RCC 7860 (cell line): ENCODE measurements around the gene BPIFA1.

Experiments
- DNase-seq: peaks from one replicate; pipeline ENCODE4 v3.0.0-alpha.2; 2015; ENCODE audit warnings: low spot score
- FAIRE-seq: peaks from 2 replicates; lab custom pipeline; 2012; peaks lifted over from hg19 to GRCh38; lab: Jason Lieb, UNC

BPIFA1 gene

DNA sequence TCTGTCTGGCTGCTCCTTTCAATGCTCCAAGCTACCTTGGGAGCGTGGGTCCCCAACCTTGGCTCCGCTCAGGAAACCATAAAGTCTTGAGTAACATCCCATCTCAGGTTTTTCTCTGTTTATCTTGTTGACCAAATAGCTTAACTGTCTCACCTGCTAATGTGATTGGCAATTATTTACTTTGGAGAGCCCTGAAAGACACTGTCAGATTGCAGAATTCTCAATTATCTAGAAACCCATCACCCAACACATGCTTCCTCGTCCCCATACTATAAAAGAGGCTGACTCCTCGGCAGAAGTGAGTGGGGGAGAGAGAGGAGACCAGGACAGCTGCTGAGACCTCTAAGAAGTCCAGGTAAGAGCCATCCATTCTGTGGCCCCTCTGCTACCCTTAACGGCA is at the start of gene BPIFA1:
Gene BPIFA1, plus strand, starts transcription at position 301 of the 400 bp plus-strand sequence. CDS start 1,716 bp downstream, outside the sequence.
- FAIRE-seq: no peak
- DNase-seq: no peak

GRCh38 chr20:33187491-33187890 is 48.3 kb upstream of the BPIFA1 start:
- FAIRE-seq (no peak), DNase-seq (no peak)

DNA sequence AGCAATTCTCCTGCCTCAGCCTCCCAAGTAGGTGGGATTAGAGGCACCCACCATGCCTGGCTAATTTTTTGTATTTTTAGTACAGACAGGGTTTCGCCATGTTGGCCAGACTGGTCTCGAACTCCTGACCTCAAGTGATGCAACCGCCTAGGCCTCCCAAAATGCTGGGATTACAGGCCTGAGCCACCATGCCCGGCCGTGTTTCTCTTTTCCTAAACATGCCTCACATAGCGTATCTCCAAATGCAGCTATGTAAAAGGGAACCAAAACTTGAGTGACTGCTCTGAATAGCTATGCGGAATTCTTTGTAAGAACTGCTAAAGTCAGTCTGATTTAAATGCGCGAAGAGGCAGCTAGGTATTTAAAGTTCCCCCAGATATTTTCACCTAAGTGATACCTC is 47.4 kb upstream of the BPIFA1 start:
- FAIRE-seq (no peak), DNase-seq (no peak)

- DNase-seq (no peak), FAIRE-seq (no peak)
Observed at GRCh38 chr20:33191484-33191883, 44.3 kb upstream of the BPIFA1 start.

DNA sequence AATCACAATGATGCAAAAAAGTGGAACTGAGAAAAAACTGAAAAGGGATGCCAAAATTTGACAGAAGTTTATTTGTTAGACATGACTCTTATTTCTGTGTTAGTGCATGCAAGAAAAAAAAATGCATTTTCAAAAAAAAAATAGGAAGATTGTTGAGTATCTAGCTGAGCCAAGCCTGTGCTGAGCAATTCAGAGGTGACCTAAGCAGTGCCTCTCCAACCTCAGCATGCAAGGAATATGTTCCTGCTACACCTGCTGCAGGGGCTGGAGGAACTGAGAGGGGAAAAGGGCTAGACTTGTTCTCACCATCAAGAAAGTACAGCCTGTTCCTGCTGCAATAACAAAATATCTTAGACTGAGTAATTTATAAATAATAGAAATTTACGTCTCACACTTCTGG is 43.8 kb upstream of the BPIFA1 start:
- FAIRE-seq (no peak), DNase-seq (no peak)

DNA sequence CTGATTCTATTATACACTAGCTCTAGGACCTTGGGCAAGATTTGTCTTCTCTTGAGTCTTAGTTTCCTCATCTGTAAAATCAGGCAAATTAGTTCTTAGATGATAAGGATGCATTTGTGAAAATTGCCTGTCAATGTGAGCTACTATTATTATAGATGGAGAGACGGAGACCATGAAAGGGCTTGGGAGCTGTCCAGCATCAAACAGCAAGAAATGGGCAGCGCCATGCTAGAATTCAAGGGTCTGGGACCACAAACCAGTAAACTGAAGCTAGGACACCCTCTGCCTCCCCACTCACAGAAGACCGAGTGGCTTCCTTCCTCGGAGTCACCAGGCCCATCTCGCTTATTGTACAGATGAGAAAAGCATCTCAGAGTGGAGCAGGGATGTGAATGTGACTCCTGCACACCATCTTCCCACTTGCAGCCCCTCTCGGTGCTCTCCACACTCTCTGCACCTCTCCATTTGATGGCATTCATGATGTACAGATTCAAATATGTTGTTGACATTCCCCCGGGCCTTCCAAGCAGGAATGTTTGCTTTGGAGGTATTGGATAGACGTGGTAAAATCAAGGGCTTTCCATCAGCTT is 42.8 kb upstream of the BPIFA1 start:
- DNase-seq: no peak
- FAIRE-seq: no peak

GRCh38 chr20:33199026-33199425 is 36.8 kb upstream of the BPIFA1 start:
- no peak for FAIRE-seq

DNA sequence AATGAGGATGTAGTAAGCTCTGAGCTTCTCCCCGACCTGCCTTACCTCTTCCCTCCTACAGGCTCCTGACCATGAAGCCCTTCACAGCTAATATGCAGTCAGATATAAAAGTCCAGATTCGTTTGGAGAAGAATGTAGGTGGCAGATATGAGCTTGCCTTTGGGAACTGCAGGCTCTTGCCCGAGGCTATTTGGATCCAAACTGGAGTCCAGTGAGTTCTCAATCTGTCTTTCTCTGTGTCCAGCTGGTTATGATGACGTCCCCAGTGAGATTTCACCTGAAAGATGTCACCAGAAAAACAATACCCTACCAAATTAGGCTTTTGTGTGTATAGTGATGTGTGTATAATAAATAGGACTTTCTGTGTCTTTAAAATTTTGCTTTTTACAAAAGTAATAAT is 33.3 kb upstream of the BPIFA1 start:
- no peak for FAIRE-seq
- DNase-seq: no peak

More at GRCh38 chr20:33199026-33199425, 36.8 kb upstream of the BPIFA1 start:
- no peak for DNase-seq

DNA sequence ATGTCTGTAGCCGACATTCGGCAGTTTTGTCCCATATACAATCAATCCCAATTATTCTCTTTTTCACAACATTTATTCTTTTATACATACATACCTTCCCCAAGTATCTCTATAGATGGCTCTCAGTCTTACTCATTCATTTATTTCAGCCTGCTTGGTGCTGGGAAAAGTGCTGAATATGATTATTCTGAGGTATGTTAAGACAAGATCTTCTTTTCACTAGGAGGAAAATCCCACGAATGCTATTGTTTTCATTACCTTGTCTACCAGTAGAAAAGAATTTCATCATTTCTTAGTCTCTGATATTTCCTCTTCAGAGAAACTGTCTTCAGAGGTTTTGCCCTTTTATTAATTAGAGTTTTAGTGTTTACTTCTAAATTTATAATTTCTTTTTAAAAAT is 32.4 kb upstream of the BPIFA1 start:
- FAIRE-seq (no peak), DNase-seq (no peak)

DNA sequence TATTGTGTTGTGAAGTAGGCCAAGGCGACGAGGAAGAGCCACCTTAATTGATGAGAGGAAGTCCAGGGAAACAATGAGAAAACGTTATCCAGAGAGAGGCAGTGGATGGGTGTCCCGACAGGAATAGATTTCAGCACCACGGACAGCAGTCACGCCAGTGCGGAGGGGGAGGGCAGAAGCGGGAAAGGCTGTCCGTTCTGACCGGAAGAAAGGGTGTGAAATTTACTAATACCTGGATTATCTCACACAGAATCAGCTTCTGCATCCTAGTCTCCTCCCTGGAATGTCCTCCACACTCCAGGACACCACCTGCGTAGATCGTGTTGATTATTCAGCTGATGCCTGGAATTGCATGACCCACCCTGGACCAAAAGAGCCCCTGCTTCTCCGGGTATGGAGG is 26.0 kb upstream of the BPIFA1 start:
- FAIRE-seq (no peak), DNase-seq (peak; percentile 36)

DNA sequence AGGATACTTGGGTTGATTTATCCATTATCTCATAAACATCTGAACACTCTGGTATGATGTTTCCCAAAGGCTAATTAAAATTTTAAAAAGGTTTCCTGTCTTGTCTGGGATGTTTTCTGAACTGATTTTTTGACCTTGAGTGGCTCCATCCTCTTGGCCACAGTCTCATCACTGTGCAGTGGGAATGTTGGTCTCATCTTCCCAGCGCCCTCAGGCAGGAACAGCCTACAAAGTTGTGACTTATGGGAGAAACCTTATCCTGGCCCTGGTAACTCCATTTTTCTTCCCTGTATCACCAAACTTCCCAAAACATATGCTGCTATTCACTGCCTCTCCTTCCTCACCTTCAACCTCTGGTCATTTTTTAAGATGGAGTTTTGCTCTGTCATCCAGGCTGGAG is 25.4 kb upstream of the BPIFA1 start:
- FAIRE-seq (no peak), DNase-seq (no peak)

- DNase-seq: peak; percentile 33
- FAIRE-seq: no peak
Observed at GRCh38 chr20:33211817-33212424, 23.9 kb upstream of the BPIFA1 start.

DNA sequence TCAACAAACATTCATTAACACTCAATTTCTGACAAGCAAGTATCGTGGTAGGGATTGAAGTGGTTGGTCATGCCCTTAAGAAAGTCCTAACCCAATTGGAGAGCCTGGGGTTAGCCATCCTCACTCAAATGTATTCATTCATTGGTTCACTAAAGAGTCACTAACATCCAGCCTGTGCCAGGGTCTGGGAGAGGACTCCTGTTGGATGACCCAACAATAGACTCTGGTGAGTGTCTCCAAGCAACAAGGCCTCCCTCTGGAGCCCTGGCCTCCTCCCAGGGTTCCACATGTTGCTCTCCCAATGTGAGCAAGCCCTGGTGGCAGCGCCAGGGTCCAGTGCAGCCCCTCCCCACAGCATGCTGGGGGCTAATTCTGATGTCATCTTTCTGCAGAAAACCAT is 18.7 kb upstream of the BPIFA1 start, which contains the start of gene BPIFA3:
Gene BPIFA3, plus strand, starts transcription at position 301 of the 400 bp plus-strand sequence. CDS start 185 bp downstream, outside the sequence.
- DNase-seq (no peak), FAIRE-seq (no peak)

DNA sequence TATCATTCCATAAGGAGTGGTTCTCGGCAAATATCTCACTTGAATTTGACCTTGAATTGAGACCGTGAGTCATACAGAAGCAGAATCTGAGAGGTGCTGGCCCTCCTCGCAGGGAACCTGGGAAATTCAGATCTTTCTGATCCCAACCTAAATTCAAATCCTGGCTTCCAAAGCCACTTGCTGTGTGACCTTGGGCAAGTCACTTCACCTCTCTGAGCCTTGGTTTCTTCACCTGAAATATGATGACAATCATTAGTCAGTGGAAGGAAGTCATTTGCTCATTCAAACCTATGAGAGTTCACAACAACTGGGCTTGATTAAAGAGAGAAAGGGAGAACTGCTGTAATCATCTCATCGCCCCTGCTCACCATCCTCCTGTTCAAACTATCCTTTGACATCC is 11.4 kb upstream of the BPIFA1 start:
- DNase-seq (no peak), FAIRE-seq (no peak)

DNA sequence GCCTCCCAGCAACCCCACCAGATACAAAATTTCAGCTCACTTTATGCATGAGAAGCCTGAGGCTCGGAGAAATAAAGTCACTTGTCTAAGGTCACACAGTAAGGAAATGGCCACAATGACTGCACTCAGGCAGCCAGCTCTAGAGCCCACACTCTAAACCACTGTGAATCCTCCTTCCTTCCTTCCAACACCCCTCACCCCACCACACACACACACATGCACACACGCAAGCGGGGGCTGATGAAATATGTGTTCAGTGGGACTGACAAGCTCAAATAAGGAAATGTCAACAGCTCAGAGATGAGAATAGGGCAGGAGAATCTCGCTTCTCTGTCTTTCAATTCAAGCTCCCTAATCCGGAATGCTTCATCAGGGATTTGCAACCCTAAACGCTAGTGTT is 6.0 kb upstream of the BPIFA1 start:
- FAIRE-seq (no peak), DNase-seq (no peak)

DNA sequence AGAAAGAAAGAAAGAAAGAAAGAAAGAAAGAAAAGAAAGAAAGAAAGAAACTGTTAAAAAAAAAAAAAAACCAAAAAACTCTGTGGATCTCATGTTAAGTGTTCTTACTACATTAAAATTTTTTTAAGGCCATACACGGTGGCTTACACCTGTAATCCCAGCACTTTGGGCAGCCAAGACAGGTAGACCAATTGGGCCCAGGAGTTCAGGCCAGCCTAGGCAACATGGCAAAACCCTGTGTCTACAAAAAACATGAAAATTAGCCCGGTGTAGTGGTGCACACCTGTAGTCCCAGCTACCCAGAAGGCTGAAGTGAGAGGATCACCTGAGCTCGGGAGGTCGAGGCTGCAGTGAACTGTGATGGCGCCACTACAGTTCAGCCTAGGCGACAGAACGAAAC is 4.6 kb upstream of the BPIFA1 start:
- no peak for FAIRE-seq
- no peak for DNase-seq

DNA sequence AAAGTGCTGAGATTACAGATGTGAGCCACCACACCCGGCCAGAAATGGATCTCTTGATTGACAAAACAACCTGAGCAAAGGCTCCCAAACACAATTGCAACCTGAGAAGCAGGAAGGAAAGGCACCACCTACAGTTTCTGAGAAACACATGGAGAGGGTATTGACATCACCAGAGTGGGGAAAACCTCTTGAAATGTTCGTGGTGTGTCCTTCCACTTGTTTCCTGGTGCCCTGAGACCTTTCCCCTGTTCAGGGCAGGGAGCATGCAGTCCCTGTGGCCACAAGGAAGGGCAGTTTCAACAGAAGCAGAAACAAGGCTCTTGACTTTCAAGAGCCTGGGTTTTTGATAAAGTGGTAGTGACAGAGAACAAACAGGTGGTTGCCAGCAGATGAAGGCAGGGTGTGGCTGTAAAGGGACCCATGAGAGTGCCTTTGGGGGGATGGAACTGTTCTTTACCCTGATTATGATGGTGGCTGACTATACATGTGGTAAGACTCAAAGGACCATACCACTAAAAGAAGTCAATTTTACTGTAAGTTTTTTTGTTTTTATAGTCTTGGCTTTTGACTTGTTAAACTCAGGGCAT is 3.2 kb upstream of the BPIFA1 start:
- DNase-seq (no peak), FAIRE-seq (no peak)

DNA sequence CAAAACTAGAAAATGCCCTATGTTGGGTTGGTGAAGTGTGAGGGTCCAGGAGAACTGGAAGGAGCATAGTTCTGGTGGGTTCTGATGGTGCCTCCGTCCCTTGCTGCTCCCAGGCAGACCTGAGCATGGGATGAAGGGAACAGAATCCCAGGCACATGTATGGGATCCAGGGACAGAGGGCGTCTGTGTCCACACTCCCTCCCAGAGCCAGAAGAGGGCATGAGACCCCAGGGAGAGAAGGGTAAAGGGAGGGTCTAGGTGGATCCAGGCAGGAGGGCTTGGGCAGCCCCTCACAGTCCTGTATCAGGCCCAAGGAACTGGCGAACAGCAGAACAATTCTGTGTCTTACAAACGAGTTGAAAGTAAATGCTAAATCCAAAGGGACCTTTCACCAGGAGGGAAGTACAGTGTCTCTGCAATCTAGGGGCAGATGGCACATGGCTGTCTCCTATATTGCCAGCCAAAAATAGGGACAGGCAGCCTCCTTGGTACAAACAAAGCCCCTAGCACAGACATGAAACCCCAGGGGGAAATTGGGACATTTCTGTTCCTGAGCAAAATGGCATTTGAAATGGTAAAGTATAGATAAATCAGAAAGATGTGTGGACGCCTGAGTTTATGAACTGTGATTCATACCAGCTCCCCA is 2.5 kb upstream of the BPIFA1 start:
- DNase-seq (no peak), FAIRE-seq (no peak)

DNA sequence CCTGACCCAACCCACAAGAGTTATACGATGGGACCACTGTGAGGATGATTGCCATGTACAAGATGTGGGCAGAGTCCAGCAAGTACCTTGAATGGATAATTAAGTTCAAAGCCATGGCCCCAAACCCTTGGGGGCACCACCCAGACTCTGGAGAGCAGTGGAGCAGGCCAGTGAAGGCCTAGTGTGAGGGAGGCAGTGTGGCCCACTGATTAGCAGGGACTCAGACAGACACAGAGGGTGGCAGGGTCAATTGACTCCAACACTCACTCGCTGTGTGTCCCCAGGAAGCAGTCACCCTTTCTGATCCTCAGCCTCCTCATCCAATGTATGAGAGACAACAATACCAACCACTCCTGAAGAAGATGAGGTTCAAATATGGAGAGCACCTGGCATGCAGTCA is 1.7 kb upstream of the BPIFA1 start:
- FAIRE-seq (no peak), DNase-seq (no peak)

- no peak for FAIRE-seq
- no peak for DNase-seq
Observed at GRCh38 chr20:33236351-33236750, 555 bp downstream of the BPIFA1 start.

DNA sequence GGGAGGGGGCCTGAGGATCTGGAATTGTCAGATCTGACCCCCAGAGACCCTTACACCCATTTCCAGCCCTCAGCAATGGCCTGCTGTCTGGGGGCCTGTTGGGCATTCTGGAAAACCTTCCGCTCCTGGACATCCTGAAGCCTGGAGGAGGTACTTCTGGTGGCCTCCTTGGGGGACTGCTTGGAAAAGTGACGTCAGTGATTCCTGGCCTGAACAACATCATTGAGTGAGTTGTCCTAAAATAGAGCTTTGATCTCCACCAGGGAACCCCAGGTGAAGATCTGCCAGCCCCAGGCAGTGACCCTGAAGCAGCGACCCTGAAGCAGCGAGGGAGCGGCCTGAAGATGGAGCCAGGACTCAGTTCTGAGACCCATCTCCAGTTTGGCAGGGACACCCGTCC is 2.2 kb downstream of the BPIFA1 start:
- no peak for DNase-seq
- FAIRE-seq: no peak

DNA sequence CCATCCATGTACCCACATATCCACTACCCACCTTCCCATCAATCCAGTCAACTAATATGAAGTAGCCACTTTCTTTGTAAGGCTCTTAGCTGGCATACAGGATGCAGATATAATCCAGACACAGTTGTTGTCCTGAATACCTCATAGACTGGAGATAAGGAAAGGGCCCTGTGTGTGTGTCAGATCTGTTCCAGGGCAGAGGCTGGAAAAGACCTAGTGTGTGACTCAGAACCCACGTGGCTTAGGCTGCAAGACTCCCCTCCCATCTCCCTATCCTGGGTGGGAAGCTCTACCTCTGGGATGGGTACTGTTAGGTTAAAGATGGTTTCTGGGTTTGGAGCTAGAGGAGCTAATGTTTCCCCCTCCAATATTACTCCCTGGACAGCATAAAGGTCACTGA is 3.6 kb downstream of the BPIFA1 start:
- DNase-seq (no peak), FAIRE-seq (no peak)
